Mucosa of rectum (tissue), 2 donors: Measurements from ENCODE around the gene USP19.

Experiments used
- H3K27ac ChIP-seq, 2 donors: one replicate each; pipeline ENCODE4 v1.7.0; 2013; ENCODE audit warnings: inconsistent platforms in 2 of 2, low read depth in 2 of 2, low read length in 2 of 2
- H3K27me3 ChIP-seq, 2 donors: one replicate each; pipeline ENCODE4 v1.7.0; 2013; ENCODE audit warnings: low read length in 2 of 2; ENCODE audit not compliant: control insufficient read depth in 2 of 2, insufficient read depth in 2 of 2
- H3K36me3 ChIP-seq, 2 donors: one replicate each; pipeline ENCODE4 v1.7.0; 2013; ENCODE audit warnings: low read length in 2 of 2; ENCODE audit not compliant: control insufficient read depth in 2 of 2, insufficient read depth in 2 of 2
- H3K4me1 ChIP-seq, 2 donors: one replicate each; pipeline ENCODE4 v1.7.0; 2013; ENCODE audit warnings: low read length in 2 of 2, mild to moderate bottlenecking in 1 of 2; ENCODE audit not compliant: control insufficient read depth in 2 of 2, insufficient read depth in 2 of 2
- H3K4me3 ChIP-seq, 2 donors: one replicate each; pipeline ENCODE4 v1.7.0; 2013; ENCODE audit warnings: low read length in 2 of 2
- H3K9ac ChIP-seq, 2 donors: one replicate each; pipeline ENCODE4 v1.7.0; 2013; ENCODE audit warnings: low read length in 2 of 2, low read depth in 1 of 2, mild to moderate bottlenecking in 1 of 2
- H3K9me3 ChIP-seq, 2 donors: one replicate each; pipeline ENCODE4 v1.7.0; 2013; ENCODE audit warnings: low read length in 2 of 2; ENCODE audit not compliant: control insufficient read depth in 2 of 2
- donor health status: healthy.
- donor health status: Normal muscosa, but diverticular disease.

Gene USP19

GRCh38 chr3:49121132-49121736 lies 611 bp upstream of the USP19 start:
- no peaks in the 10 kb centered on the region for H3K9me3 ChIP-seq
- H3K4me3 ChIP-seq: peak overlapping the region; percentile 63 to 89
- H3K9ac ChIP-seq: peak overlapping the region in 1 of 2 donors; percentile 42
- peaks cover 9 to 10% of the 10 kb centered on the region in 2 donors for H3K4me1 ChIP-seq
- peak overlapping the region; percentile 93 to 96 for H3K27ac ChIP-seq
- peaks cover 31 to 50% of the 10 kb centered on the region in 2 donors for H3K36me3 ChIP-seq
- no peaks in the 10 kb centered on the region for H3K27me3 ChIP-seq

- H3K4me1 ChIP-seq: peaks cover 9 to 10% of the 10 kb centered on the region in 2 donors
- H3K9me3 ChIP-seq: no peaks in the 10 kb centered on the region
- H3K27ac ChIP-seq: peak overlapping the region; percentile 93 to 96
- peak overlapping the region; percentile 92 to 99 for H3K9ac ChIP-seq
- H3K4me3 ChIP-seq: peak overlapping the region; percentile 85 to 89
- peaks cover 40 to 61% of the 10 kb centered on the region in 2 donors for H3K36me3 ChIP-seq
- H3K27me3 ChIP-seq: no peaks in the 10 kb centered on the region
Observed at GRCh38 chr3:49120096-49120437, 556 bp downstream of the USP19 start.

- Histone ChIP-seq H3K9me3 (no peaks in the 10 kb centered on the region), H3K4me1 (peaks cover 9 to 10% of the 10 kb centered on the region in 2 donors), H3K4me3 (peak overlapping the region; percentile 85 to 89), H3K9ac (peak overlapping the region; percentile 92 to 99), H3K36me3 (peaks cover 46 to 65% of the 10 kb centered on the region in 2 donors), H3K27me3 (no peaks in the 10 kb centered on the region), H3K27ac (peak overlapping the region in 1 of 2 donors; percentile 96)
Observed at GRCh38 chr3:49119439-49119838, 1.2 kb downstream of the USP19 start.

- Histone ChIP-seq H3K4me3 (peak overlapping the region in 1 of 2 donors; percentile 85), H3K4me1 (peaks cover 9 to 10% of the 10 kb centered on the region in 2 donors), H3K36me3 (peaks cover 50 to 65% of the 10 kb centered on the region in 2 donors), H3K9ac (no peak overlapping the region), H3K27ac (no peak overlapping the region), H3K9me3 (no peaks in the 10 kb centered on the region), H3K27me3 (no peaks in the 10 kb centered on the region)
Observed at GRCh38 chr3:49119036-49119435, 1.6 kb downstream of the USP19 start.

- H3K27me3 ChIP-seq: no peaks in the 10 kb centered on the region
- H3K36me3 ChIP-seq: peaks cover 76 to 90% of the 10 kb centered on the region in 2 donors
- no peak overlapping the region for H3K9ac ChIP-seq
Observed at GRCh38 chr3:49112262-49112661, 8.4 kb downstream of the USP19 start.

GRCh38 chr3:49111347-49111746 lies 9.3 kb downstream of the USP19 start:
- H3K27me3 ChIP-seq: no peaks in the 10 kb centered on the region
- H3K9ac ChIP-seq: no peak overlapping the region
- H3K36me3 ChIP-seq: peaks cover 67 to 83% of the 10 kb centered on the region in 2 donors
- H3K27ac ChIP-seq: no peak overlapping the region
- peaks cover 0 to 5% of the 10 kb centered on the region in 2 donors for H3K4me1 ChIP-seq
- no peaks in the 10 kb centered on the region for H3K9me3 ChIP-seq
- no peak overlapping the region for H3K4me3 ChIP-seq

More at GRCh38 chr3:49112262-49112661, 8.4 kb downstream of the USP19 start:
- H3K4me1 ChIP-seq: peaks cover 0 to 5% of the 10 kb centered on the region in 2 donors
- no peak overlapping the region for H3K4me3 ChIP-seq
- no peaks in the 10 kb centered on the region for H3K9me3 ChIP-seq
- no peak overlapping the region for H3K27ac ChIP-seq

- Histone ChIP-seq H3K9me3 (no peaks in the 10 kb centered on the region), H3K4me1 (peaks cover 0 to 5% of the 10 kb centered on the region in 2 donors), H3K27me3 (no peaks in the 10 kb centered on the region), H3K9ac (no peak overlapping the region), H3K27ac (no peak overlapping the region), H3K4me3 (no peak overlapping the region), H3K36me3 (peaks cover 61 to 78% of the 10 kb centered on the region in 2 donors)
Observed at GRCh38 chr3:49110780-49111179, 9.8 kb downstream of the USP19 start.

GRCh38 chr3:49108346-49108745 lies 12.3 kb downstream of the USP19 start:
- H3K9me3 ChIP-seq: no peaks in the 10 kb centered on the region

GRCh38 chr3:49104427-49105291 lies 16.0 kb downstream of the USP19 start, which contains the start of gene QARS1:
Gene QARS1, minus strand, starts transcription at chr3:49104757. Its CDS starts 24 bp downstream, at chr3:49104733.
- Histone ChIP-seq H3K4me3 (peak within 1 kb of the TSS; percentile 93 to 96), H3K9ac (peak within 1 kb of the TSS; percentile 90 to 97), H3K27ac (peak within 1 kb of the TSS; percentile 88), H3K27me3 (no peaks in the 10 kb centered on the region), H3K9me3 (no peaks in the 10 kb centered on the region), H3K4me1 (peaks cover 15 to 21% of the 10 kb centered on the region in 2 donors), H3K36me3 (peaks cover 35 to 47% of the 10 kb centered on the region in 2 donors)

More at GRCh38 chr3:49108346-49108745, 12.3 kb downstream of the USP19 start:
- no peak overlapping the region for H3K27ac ChIP-seq
- H3K9ac ChIP-seq: no peak overlapping the region
- no peaks in the 10 kb centered on the region for H3K27me3 ChIP-seq
- peaks cover 12 to 18% of the 10 kb centered on the region in 2 donors for H3K4me1 ChIP-seq
- H3K36me3 ChIP-seq: peaks cover 39 to 53% of the 10 kb centered on the region in 2 donors
- no peak overlapping the region for H3K4me3 ChIP-seq

GRCh38 chr3:49104052-49104426 lies 16.6 kb downstream of the USP19 start:
- Histone ChIP-seq H3K4me3 (peak overlapping the region; percentile 93 to 96), H3K36me3 (peaks cover 35 to 47% of the 10 kb centered on the region in 2 donors), H3K27ac (peak overlapping the region; percentile 68 to 88), H3K9ac (peak overlapping the region; percentile 90 to 97), H3K9me3 (no peaks in the 10 kb centered on the region), H3K27me3 (no peaks in the 10 kb centered on the region), H3K4me1 (peaks cover 15 to 21% of the 10 kb centered on the region in 2 donors)
